ENCODE data around the gene MAP3K3. TPM values are rescaled to one million over a fixed set of nuclear protein-coding genes. Genes with fewer than 3 reads are reported as not detected.
A peak's percentile ranks its signal among the peaks of the same experiment; 100 is the strongest.

The MAP3K3 gene
- total RNA-seq, 1 experiment from 2014 or later, result 24.3 TPM

DNA sequence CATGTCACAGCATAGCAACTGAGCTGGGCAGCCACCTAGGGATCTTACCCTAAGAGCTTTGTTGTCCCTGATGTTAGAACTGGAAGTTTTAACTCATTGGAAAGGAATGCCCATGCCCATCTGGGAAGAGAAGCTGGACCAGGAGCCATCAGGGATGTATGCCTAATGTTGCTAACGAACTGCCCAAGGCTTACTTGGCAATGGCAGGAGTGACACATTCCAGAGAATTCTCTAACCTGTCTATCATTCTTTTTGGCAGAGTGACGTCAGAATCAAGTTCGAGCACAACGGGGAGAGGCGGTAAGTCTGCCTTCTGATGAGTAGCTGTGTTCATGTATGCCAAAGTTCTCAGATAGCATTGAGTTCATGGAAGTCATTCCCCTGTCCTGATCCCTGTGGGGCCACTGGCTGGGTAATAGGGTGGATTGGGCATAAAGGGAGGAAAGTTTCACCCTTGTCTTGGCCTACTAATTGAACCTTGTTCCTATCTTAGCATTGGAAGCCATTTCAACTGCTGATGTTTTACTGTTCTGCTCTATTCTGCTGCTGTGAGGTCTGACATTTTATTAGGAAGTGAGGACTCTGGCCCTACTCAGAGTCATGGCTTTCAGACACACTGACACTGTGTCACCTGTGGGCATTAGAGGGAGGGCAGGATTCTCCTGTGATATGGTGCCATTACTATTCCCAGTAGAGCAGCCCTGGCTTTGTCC is 23.7 kb downstream of the MAP3K3 start:
- no peak overlapping the region for H3K27ac ChIP-seq (ENCODE audit: insufficient read length, low read depth, low read length)
- no peak overlapping the region for H2AFZ ChIP-seq (ENCODE audit: low read length)
- H3K27ac Mint-ChIP-seq, result 0 out of 7 replicates have a peak overlapping the region, but pooled peaks of 1 of the 3 experiments have one; percentile 20
- H2BK15ac ChIP-seq (ENCODE audit: low read depth, low read length), result no peak overlapping the region
- H2BK20ac ChIP-seq (ENCODE audit: low read depth, low read length, poor library complexity, severe bottlenecking), result no peak overlapping the region
- H3K9me3 Mint-ChIP-seq, result no peaks in the 10 kb centered on the region
- H4K20me1 ChIP-seq (ENCODE audit: control insufficient read depth, insufficient read depth, insufficient read length), result no peaks in the 10 kb centered on the region
- H3K4me1 Mint-ChIP-seq, result peaks cover 19 to 22% of the 10 kb centered on the region in 2 experiments
- no CpG with 5 or more reads among the region's 5 CpGs for WGBS (ENCODE audit: extremely low coverage, insufficient read length, low lambda C conversion rate)
- no peak for DNase-seq
- H3K27me3 ChIP-seq (ENCODE audit: insufficient read depth, low read length), result no peaks in the 10 kb centered on the region
- peaks cover 4% of the 10 kb centered on the region; the same call in 1 of the 2 replicates for H3K4me1 ChIP-seq (ENCODE audit: insufficient read depth, low read length)
- H3K4ac ChIP-seq (ENCODE audit: low read depth, low read length), result no peak overlapping the region
- H3K56ac ChIP-seq (ENCODE audit: insufficient read length, low read depth, low read length), result no peak overlapping the region
- H3K23ac ChIP-seq (ENCODE audit: insufficient read length, low read depth, low read length), result no peak overlapping the region
- no peak overlapping the region for H3K9ac ChIP-seq (ENCODE audit: extremely low read depth, insufficient read length, low read length)
- no peak overlapping the region for H3K4me2 ChIP-seq (ENCODE audit: insufficient read depth, insufficient read length, low read length)
- no peak overlapping the region for H2BK120ac ChIP-seq (ENCODE audit: low read depth, low read length, poor library complexity, severe bottlenecking)
- H2BK12ac ChIP-seq (ENCODE audit: insufficient read length, low read depth, low read length), result no peak overlapping the region
- no peaks in the 10 kb centered on the region for H3K23me2 ChIP-seq (ENCODE audit: insufficient read length, low read depth, low read length, poor library complexity, severe bottlenecking)
- no peak overlapping the region for H3K4me3 Mint-ChIP-seq
- H3K27me3 Mint-ChIP-seq (ENCODE audit: low read depth), result no peaks in the 10 kb centered on the region
- no peak overlapping the region for H3K14ac ChIP-seq (ENCODE audit: insufficient read depth, low read length)
- H2BK5ac ChIP-seq (ENCODE audit: insufficient read length, low read length), result no peak overlapping the region
- H3K36me3 Mint-ChIP-seq (ENCODE audit: insufficient read depth in 1 of 3, low read depth in 3 of 3), result peaks cover 0 to 18% (median 8%) of the 10 kb centered on the region in 3 experiments; a peak in 3 of 7 replicates
- H3K18ac ChIP-seq (ENCODE audit: insufficient read length, low read depth, low read length), result no peak overlapping the region
- H4K91ac ChIP-seq (ENCODE audit: insufficient read length, low read depth, low read length), result no peak overlapping the region
- H3K79me2 ChIP-seq (ENCODE audit: insufficient read depth, low read length), result no peaks in the 10 kb centered on the region
- peaks cover 3% of the 10 kb centered on the region for H3K79me1 ChIP-seq (ENCODE audit: insufficient read depth, low read depth, low read length, poor library complexity, severe bottlenecking)
- no peaks in the 10 kb centered on the region for H3K9me3 ChIP-seq (ENCODE audit: control insufficient read depth, low read depth, low read length)
- H3T11ph ChIP-seq (ENCODE audit: low read length), result no peak overlapping the region
- TF ChIP-seq, protein P1, sequence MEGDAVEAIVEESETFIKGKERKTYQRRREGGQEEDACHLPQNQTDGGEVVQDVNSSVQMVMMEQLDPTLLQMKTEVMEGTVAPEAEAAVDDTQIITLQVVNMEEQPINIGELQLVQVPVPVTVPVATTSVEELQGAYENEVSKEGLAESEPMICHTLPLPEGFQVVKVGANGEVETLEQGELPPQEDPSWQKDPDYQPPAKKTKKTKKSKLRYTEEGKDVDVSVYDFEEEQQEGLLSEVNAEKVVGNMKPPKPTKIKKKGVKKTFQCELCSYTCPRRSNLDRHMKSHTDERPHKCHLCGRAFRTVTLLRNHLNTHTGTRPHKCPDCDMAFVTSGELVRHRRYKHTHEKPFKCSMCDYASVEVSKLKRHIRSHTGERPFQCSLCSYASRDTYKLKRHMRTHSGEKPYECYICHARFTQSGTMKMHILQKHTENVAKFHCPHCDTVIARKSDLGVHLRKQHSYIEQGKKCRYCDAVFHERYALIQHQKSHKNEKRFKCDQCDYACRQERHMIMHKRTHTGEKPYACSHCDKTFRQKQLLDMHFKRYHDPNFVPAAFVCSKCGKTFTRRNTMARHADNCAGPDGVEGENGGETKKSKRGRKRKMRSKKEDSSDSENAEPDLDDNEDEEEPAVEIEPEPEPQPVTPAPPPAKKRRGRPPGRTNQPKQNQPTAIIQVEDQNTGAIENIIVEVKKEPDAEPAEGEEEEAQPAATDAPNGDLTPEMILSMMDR (conservative IDR thresholded peaks at IDR 0.05), result no peak
- H2AK5ac ChIP-seq (ENCODE audit: insufficient read length, low read length), result no peak overlapping the region
- H4K5ac ChIP-seq (ENCODE audit: insufficient read length, low read depth, low read length), result no peak overlapping the region
- no peak overlapping the region for H4K8ac ChIP-seq (replicated peaks; ENCODE audit: insufficient read length, low read depth, low read length)
